GM19023 (cell line): ENCODE data around the gene CRTC2.
"Not testable (repeated sequence)": the region's sequence is repeated elsewhere in the genome, so short reads cannot be mapped to it uniquely, and the experiment has no call there.

Source experiments
- ATAC-seq: cut with Tn5 transposase; IDR thresholded peaks from one replicate; pipeline ENCODE4 v1.9.1; 2021; ENCODE audit warnings: mild to moderate bottlenecking, moderate library complexity; ENCODE audit not compliant: unreplicated experiment

CRTC2 gene

GRCh38 chr1:153958111-153958960 is at the start of gene CRTC2:
Gene CRTC2, minus strand, starts transcription at chr1:153958612. Its CDS starts 115 bp downstream, at chr1:153958497.
- ATAC-seq: peak; percentile 78

GRCh38 chr1:154006136-154006535 is 47.7 kb upstream of the CRTC2 start:
- no peak for ATAC-seq

- ATAC-seq: no peak
These were observed 42.0 kb upstream of the CRTC2 start for GRCh38 chr1:154000420-154000819.

GRCh38 chr1:153996882-153997281 is 38.5 kb upstream of the CRTC2 start:
- not testable (repeated sequence) for ATAC-seq

GRCh38 chr1:153995640-153996039 is 37.2 kb upstream of the CRTC2 start:
- ATAC-seq: no peak

GRCh38 chr1:153995202-153995601 is 36.8 kb upstream of the CRTC2 start:
- ATAC-seq: no peak

- no peak for ATAC-seq
These were observed 33.4 kb upstream of the CRTC2 start for GRCh38 chr1:153991806-153992205.

- no peak for ATAC-seq
These were observed 32.8 kb upstream of the CRTC2 start for GRCh38 chr1:153991151-153991630.

GRCh38 chr1:153990468-153991150 is 32.2 kb upstream of the CRTC2 start, which contains the start of gene RPS27:
Gene RPS27, plus strand, starts transcription at chr1:153990762. Its CDS starts 35 bp downstream, at chr1:153990797.
- peak; percentile 73 for ATAC-seq

- ATAC-seq: no peak
These were observed 29.2 kb upstream of the CRTC2 start for GRCh38 chr1:153987621-153988020.

GRCh38 chr1:153985941-153986761 is 27.7 kb upstream of the CRTC2 start, which contains the start of gene RAB13:
Gene RAB13, minus strand, starts transcription at chr1:153986339. Its CDS starts 103 bp downstream, at chr1:153986236.
- no peak for ATAC-seq

GRCh38 chr1:153985341-153985912 is 27.0 kb upstream of the CRTC2 start:
- ATAC-seq: no peak

GRCh38 chr1:153984123-153984894 is 25.9 kb upstream of the CRTC2 start:
- ATAC-seq: no peak

GRCh38 chr1:153981735-153982134 is 23.3 kb upstream of the CRTC2 start:
- not testable (repeated sequence) for ATAC-seq

GRCh38 chr1:153979091-153979490 is 20.7 kb upstream of the CRTC2 start:
- ATAC-seq: not testable (repeated sequence)

- ATAC-seq: no peak
These were observed 20.0 kb upstream of the CRTC2 start for GRCh38 chr1:153978274-153978909.

GRCh38 chr1:153977250-153978240 is 19.1 kb upstream of the CRTC2 start, which contains the start of gene JTB:
Gene JTB, minus strand, starts transcription at chr1:153977674. Its CDS starts 422 bp downstream, at chr1:153977252.
- ATAC-seq: peak; percentile 78

- ATAC-seq: no peak
These were observed 18.4 kb upstream of the CRTC2 start for GRCh38 chr1:153976819-153977249.
